NOMO-1 treated with dmso at 0.1 percent for 144 hours (cell line): Measurements from ENCODE around the gene PDIA4.
"Not testable (repeated sequence)": the region's sequence is repeated elsewhere in the genome, so short reads cannot be mapped to it uniquely, and the experiment has no call there.

Source experiments
- DNase-seq: peaks from one replicate; lab custom pipeline; 2025; ENCODE audit not compliant: unreplicated experiment; lab: John Stamatoyannopoulos, UW

PDIA4 gene

DNA sequence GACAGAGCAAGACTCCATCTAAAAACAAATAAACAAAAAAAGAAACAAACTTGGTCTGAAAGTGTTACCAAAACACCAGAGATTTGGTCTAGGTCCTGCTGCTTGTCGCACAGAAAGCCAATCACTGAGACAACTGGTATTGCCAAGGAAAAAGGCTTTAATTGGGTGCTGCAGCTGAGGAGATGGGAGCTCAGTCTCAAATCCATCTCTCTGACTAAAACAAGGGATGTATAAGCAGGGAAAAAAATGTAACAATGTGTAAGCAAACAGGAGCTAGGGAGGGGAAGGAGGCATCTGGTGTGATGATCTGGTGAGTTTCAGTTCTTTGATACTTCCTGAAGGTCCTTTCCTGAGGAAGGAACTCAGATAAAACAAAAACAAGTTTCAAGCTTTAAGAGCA is 8.4 kb upstream of the PDIA4 start:
- DNase-seq: no peak

DNA sequence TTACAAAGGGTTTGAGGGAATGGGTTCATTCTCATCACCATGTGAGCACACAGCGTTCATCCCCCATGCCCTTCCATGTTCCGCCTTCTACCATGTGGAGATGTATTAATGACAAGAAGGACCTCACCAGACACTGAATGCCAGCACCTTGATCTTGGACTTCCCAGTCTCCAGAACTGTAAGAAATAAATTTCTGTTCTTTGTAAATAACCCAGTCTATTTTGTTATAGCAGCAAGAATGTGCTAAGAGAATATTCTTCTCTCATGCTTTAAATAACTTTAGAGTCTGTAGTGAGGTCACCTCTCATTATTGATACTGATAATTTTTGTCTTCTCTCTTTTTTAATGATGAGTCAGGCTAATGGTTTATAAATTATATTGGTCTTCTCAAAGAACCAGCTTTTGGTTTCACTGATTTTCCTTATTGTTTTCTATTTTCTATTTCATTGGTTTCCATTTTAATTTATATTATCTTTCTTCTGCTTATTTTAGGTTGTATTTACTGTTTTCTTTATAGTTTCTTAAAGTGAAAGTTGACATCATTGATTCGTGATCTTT is 3.1 kb upstream of the PDIA4 start:
- no peak for DNase-seq

DNA sequence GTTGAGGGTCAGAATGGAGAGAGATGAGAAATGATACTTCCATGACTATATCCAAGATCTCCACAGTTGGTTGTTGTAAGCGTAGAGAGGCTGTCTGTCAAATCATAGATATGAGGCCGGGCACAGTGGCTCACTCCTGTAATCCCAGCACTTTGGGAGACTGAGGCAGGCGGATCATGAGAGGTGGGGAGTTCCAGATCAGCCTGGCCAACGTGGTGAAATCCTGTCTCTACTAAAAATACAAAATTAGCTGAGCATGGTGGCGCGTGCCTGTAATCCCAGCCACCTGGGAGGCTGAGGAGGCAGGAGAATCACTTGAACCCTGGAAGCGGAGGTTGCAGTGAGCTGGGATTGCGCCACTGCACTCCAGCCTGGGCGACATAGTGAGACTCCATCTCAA is 2.1 kb upstream of the PDIA4 start:
- DNase-seq: not testable (repeated sequence)

DNA sequence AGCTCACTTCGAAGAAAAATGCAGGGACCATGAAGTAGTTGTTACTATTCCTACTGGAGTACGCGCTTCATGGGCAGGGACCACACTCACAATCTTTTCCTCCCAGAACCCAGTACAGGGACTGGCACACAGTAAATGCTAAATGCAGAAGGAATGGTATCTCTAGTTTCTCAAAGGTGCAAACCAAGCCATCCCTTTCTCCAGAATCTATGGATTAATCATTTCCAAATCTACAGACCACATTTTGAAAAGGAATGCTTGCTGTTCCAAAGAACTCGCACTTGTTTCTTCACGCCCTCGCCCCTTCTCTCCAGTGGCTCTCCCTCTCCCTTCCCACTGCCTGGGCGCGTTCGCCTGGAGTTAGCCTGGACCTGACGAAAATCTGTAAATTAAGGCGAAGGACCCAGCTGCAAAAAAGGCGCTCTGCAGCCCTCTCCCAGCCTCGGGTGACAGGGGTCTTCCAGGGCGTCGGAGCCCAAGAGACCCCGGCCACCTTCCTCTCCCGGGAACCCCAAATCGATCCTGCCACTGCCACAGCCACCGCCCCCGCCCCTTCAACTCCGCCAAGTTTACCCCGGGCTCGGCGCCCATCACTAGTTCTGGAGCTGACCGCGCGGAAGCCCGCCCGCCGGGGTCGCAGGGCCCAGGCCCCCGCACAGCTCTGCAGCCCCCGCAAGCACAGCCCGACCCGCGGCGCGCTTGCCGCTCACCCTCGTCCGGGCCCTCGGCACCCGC is 527 bp downstream of the PDIA4 start:
- no peak for DNase-seq

DNA sequence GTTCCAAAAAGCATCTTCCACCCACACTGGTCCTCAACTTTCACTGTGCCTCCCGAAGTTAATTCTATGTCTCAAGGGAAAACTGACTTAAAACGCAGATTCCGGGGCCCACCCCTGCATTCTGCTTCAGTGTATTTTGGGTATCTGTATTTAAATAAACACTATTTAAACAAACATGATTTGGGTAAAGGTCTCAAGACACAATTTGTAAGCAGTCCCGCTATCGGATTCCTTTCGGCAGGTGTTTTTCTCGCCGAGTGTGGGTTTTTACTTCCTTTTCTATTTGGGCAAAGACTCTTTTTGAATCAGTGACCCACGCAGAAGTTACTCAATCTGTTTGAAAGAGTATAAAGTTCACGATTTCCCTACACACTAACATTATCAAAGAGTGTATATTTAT is 1.2 kb downstream of the PDIA4 start:
- no peak for DNase-seq

DNA sequence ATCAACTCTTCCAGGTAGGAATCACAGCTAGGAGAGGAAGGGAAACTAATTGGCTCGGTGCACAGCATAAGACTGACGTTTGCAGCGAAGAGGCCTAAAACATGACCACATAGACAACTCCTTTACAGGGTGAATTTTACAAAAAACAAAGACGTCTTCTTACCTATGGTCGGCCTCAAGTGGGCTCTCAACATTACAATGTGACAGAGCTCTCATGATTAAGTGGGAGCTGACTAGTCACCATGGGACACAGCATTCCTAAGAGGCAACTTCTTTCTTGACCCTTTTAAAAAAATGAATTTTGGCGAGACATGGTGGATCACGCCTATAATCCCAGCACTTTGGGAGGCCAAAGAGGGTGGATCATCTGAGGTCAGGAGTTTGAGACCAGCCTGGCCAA is 4.6 kb downstream of the PDIA4 start:
- DNase-seq: no peak

DNA sequence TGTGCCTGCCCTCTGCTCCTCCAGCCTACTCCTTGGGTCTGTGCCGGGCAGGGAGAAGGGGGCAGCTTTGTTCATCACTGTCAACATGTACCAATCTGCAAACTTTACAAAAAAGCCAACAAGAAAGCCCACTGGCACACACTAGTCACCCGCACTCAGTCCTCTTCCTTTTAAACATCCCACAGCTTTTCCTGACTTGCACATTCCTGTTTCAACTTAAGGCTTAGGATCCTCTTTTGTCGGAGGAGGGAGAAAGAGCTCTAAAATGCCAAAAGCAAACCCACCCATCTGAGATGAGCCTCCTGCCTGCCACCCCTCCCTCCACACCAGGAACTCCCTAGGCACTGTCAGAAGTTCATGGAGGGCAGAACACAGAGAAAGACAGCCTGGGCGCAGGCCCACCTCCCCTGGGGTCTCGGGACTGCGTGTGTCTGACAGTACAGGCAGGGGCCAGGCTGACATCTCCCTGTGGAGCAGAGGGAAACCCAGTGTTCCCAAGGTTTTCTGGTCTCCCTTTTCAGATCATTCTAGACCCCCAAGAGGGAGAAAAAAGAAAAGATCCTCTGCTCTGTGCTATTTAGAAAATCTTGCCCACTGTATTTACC is 5.4 kb downstream of the PDIA4 start:
- no peak for DNase-seq

DNA sequence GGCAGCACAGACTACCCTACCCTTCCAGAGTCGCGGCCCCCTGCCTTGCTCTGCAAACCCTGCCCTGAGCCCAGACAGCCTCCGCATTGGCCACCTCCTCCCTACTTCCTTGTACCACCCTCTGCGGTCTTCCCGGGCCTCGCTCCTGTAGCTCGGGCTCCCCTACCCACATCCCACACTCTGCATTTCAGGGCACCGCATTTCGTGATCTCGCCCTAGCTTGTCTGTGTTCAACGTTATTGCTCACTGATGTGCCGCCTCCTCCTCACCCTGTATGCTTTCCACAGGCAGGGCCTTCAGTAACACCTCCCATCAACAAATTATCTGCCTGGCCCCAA is 6.6 kb downstream of the PDIA4 start:
- DNase-seq: no peak

DNA sequence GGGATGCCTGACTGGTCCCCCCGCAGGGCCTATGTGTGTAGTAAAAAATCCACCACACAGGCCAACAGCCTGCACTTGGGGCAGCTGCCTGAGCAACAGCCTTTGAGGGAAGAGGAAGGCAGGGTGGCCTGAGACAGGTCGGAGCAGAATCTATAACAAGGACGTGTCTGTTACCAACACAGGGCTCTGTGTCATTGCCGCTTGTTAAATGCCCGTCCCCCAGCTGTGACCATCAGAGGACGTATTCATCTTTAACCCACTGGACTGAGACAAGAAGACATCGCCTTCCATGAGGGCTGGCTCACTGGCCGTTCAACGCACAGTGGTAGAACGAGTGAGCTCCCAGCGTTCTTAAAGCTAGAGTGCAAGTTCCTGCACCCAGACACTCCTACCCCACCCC is 7.8 kb downstream of the PDIA4 start:
- no peak for DNase-seq

DNA sequence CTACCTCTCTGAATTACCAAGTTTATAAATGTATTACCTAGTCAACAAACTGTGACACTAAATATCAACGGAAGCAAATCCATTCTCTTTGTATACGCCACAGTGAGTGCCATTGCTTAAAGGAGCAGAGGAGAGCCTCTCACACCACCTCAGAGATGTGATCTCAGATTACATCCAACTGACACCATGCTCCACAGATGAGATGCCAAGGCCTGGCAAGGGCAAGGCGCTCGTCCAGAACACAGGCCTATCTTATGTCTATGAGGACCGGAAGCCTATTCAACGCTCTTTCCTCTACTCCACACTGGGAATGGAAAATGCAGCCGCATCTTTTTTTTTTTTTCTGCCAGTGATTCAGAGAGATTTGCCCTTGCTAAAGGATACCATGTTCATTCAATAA is 11.4 kb downstream of the PDIA4 start:
- DNase-seq: no peak

DNA sequence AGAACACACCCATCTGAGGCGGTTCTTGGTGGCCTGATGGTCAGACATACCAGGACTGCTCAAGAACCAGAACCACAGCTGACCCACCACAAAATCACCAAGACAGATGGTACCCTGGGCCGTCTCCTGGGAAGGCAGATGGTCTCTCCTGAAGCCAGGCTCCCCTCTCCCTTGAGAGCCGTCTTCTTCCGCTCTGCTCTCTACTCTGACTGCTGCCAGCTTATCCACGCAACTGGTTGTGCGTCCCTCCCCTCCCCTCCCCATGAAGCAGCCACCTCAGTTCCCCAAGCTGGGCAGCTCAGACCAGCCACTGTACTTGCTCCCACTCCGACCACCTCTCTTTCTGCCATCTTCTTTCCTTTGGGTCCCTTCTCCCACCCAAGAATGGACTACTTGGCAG is 14.0 kb downstream of the PDIA4 start:
- DNase-seq: no peak

DNA sequence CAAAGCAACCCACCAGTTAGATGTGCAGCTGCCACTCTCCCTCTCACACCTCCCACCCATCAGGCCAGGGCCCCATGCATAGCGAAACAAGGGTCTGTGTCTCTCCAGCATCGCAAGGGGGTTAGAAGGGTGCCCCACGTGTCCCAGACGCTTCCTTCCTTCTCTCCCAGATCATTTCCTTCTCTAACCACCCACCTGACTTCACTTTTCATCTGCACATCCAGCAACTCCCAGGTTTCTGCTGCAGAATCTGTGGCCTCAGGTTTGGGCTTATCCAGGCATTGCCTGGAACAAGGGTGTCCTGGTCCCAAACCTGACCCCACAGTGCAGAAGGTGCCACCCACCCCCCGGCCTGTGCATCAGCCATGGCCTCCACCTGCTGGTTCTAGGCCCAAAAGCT is 14.4 kb downstream of the PDIA4 start:
- DNase-seq: no peak

DNA sequence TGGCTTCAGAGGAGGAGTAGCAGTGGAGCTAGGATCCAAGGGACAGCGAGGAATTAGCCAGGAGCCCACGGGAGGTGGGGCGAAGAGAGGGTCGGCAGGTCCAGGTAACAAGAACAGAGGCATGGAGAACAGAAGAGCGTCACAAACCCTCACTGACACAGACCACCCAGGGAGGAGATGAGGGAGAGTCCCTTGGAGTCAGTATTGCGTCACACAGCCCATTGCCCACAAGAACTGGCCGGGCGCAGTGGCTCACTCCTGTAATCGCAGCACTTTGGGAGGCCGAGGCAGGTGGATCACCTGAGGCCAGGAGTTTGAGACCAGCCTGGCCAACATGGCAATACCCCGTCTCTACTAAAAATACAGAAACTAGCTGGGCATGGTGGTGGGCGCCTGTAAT is 15.6 kb downstream of the PDIA4 start:
- DNase-seq: not testable (repeated sequence)

DNA sequence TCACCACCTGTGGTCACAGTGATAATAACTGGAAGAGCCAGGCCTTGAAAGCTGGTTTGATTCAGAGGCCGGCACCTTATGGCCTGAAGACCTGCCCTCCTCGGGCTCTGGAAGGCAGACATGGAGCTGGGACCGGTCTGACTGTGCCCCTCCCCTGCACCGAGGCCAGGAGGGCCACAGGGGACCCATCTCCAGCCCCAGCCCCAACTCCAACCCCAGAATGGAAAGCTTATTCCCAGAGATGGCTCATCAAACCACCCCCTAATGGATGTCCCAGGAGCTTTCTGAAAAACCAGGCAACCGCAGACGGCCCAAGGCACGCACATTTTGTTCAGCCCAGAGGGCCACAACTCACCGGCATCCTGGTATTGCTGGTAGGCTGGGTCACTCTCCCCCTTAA is 16.8 kb downstream of the PDIA4 start:
- no peak for DNase-seq

DNA sequence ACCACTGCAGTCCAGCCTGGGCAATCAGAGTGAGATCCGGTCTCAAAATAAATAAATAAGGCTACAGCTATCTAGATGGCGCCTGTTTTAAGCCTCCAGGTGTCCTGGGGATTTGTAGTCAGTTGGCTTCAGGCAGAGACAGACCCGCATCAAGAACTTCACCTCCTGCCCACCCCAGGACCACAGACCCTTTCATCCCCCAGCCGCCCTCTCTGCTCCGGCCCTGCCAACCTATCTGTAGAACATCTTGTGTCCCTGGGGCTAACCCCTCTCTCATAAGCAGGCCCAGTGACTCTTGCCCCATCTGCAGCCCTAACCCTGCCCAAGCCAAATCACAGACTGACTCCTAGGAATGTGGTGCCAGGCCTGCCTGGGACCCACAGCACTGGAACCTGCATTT is 17.9 kb downstream of the PDIA4 start:
- no peak for DNase-seq

DNA sequence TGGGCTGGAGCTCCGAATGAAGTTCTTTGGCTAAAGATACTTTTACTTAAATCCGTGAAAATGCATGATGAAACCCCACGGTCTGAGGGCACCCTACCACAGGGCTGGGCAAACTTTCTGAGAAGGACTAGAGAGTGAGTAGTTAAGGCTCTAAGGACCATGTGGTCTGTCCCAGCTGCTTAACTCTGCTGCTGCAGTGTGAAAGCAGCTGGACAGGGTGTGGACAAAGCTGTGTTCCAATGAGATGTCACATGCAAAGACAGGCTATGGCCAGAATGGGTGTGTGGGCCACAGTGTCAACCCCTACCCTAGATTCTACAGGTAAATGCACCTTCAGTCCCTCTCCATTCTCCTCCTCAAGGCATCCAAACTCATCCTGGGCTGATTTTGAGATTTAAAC is 18.8 kb downstream of the PDIA4 start:
- no peak for DNase-seq

DNA sequence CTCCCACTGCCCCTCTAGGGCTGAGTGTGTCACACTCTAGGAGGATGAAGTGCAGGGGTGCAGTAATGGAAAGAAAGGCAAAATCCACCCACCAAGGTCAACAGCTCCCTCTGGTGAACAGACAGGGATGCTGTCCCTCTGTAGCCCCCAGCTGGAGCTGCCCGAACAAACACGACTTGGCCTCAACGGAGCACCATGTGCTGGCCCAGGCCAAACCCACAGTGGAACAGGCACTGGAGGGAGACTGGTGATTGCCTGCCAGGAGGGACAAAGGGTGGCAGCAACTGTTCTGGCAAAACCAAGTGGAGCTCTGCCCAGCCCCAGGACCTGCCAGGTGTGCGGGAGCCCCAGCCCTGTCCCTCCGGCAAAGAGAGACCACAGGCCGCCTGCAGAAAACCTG is 20.7 kb downstream of the PDIA4 start:
- no peak for DNase-seq

DNA sequence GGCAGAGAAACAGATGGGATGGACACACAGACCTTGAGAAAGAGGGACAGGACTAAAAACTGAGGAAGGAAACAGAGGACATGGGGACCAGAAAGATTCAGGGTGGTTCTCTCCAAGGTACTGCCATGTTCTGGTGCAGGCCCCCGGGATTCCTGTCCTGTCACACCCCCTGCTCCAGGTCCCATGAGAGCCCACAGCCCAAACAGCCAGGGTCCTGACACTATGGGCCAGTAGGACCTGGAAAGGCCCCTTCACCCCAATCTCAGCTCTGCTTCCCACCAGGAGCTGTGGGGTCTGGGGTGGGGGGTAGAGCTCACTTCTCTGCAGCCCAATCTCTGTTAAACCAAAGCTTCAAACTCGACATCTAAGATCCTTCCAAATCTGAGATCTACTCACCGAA is 21.2 kb downstream of the PDIA4 start:
- DNase-seq: no peak

DNA sequence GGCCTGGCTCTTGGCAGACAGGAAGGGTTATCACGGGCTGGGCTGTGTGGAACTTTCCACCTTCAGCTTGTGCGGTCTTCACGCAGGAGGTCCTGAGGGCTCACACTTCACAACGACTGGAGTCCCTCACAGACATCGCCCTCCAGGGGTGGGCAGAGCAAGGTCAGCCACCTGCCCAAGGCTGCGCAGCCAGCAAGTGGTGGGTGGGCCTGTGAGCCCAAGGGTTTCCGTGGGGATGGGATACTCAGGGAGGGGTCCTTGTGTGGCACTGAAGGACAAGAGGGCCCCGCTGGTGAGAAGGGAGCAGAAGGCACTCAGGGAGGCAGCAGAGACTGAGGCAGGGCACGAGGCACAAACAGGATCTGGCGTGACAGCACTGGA is 22.0 kb downstream of the PDIA4 start:
- DNase-seq: no peak

DNA sequence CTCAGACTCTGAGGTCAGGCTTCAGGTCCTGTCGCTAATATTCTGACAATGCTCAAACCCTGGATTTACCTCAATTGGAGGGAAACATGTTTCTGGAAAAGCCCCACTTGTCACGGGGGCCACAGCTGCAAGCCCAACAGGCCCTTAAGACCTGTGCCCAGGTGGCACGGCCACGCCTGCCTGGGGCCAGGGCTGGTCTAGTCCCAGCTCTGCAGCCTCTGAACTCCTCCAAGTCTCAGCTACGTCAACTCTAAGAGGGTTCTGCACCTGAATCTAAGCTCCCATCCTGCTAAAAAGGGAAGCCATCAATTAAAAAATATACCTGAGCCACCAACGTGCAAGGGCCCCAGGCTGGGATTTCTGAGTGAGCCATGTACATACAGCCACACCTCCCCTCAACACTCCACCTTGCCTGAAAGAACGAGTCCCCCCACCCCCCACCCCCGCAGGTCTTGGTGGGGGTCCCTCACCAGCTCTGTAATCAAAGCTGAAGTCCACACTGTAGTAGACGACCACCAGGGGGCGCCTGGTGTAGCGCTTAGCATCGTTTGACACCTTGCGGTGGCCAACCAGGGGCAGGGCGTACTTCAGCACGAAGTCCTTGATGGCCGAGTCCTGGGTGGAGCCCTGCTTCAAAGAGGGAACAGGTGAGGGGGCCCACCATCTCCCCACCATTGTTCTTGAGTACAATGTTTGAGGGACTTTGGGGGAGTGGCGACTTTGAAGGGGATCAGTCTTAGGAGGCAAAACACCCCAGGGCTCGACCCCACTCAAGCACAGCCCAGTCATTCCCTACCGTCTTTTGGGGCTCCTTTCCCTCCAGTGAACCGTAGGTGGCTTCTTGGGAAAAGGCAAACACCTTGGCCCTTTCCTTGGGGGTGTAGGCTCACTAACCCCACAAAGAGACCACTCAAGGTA is 22.6 kb downstream of the PDIA4 start:
- DNase-seq: no peak

DNA sequence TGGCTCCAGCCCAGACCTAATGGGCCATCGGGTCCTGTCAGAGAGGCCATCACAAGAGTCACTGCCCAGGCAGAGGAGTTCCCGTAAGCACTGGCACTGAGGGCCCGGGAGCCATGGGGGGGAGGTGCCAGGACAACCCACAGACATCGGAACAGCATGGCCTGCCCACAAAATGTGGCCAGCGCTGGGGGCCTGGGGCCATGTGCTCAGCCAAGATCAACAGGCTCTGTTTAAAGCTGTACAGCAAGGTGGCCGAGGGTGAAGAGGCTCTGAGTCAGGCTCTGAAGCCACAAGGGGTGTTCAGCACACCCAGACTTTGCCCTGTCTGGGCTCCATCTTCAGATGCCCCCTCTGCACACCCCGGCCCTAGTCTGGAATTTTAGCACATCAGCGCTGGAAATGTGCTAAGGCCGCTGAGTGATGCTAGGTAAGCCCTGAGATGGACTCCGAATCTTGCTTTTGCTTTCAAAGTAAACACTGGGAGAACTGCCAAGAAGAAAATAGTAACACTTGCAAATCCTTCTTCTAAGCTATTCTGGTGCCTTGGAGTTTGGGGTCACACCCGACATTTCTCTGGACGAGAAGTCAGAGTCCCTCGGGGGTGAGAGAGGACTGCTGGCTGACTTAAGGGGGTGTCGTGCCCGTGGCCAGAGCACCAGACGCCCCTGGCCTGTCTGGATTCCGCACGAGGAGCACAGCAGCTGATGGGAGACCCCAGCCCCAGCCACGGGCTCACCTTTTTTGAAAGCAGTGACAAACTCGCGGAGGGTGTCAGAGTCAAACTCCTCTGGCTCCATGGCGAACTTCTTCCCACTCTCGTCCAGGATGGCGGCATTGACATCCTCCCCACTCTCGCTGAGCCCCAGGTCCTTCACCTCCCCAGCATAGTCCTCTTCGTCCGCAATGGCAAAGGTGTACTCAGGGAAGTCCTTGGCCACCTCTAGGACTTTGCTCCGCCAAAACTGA is 23.6 kb downstream of the PDIA4 start:
- DNase-seq: no peak
